ENCODE data around the gene HPN. TPM values are rescaled to one million over a fixed set of nuclear protein-coding genes. Genes with fewer than 3 reads are reported as not detected.

HPN gene
- total and polyA plus RNA-seq, 2 of the 13 experiments (the other 11 are each of a cell fraction or from before 2014, with no cell fraction given) = 46.7 to 261 TPM

DNA sequence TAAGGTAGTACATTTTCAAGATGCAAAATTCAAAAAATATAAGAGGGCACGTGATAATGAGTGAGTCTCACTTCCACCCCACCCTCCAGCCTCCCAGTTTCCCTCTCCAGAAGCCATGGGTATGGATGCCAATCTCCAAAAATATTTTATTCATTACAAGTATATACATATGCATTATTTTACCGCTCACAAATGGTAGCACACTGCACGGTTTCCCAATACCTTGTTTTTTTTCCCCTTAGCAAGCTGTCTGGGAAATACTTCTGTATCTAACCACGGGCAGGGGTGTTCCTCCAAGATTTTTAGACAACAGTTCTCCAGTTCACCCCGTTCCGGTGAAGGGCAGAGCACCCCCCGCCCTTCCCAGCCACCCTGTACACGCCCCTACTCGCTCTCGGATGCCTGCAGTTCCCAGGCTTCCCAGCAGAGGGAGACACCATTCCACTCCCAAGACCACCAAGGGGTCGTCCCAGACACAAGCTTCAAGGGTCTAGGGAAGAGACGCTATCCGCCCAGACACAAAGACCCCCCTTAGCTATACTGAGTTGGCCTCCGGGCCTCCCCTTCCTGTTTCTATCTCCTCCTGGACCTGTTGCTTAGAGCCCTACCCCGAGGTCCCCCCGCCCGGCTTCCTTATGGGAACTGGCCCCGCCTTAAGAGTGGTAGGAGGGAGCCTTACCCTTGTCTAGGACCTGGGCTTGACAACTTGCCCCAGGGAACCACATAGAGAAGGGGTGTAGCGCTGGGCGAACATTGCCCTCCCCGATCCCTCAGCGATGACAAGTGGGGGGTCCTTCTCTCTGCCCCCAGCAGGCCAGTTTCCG is 73.0 kb downstream of the HPN start (continued):
- TF ChIP-seq, protein P1, sequence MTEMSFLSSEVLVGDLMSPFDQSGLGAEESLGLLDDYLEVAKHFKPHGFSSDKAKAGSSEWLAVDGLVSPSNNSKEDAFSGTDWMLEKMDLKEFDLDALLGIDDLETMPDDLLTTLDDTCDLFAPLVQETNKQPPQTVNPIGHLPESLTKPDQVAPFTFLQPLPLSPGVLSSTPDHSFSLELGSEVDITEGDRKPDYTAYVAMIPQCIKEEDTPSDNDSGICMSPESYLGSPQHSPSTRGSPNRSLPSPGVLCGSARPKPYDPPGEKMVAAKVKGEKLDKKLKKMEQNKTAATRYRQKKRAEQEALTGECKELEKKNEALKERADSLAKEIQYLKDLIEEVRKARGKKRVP (CRISPR knock-in tag; IDR thresholded peaks at IDR 0.05) = no peak
- TF ChIP-seq ELF3 (CRISPR knock-in tag; IDR thresholded peaks at IDR 0.05) (0 out of 2 replicates have a peak, but pooled peaks have one; percentile 33), RXRA (CRISPR knock-in tag; IDR thresholded peaks at IDR 0.05) (no peak), SMAD3 (CRISPR knock-in tag; IDR thresholded peaks at IDR 0.05) (no peak), PITX1 (CRISPR knock-in tag; IDR thresholded peaks at IDR 0.05) (0 out of 2 replicates have a peak, but pooled peaks have one; percentile 23), MAZ (IDR thresholded peaks at IDR 0.05; ENCODE audit: borderline replicate concordance, low read depth, low read length) (0 out of 2 replicates have a peak, but pooled peaks have one; percentile 22), MAZ (CRISPR knock-in tag; IDR thresholded peaks at IDR 0.05; ENCODE audit: low read depth) (no peak), TBP (CRISPR knock-in tag; IDR thresholded peaks at IDR 0.05) (no peak), ZC3H13 (CRISPR knock-in tag; IDR thresholded peaks at IDR 0.05) (no peak), CC2D1A (CRISPR knock-in tag; IDR thresholded peaks at IDR 0.05) (no peak), FOXO1 (CRISPR knock-in tag; IDR thresholded peaks at IDR 0.05) (peak; percentile 46; the same call in 1 of the 2 replicates), ZNF431 (CRISPR knock-in tag; IDR thresholded peaks at IDR 0.05; ENCODE audit: borderline replicate concordance, low read depth) (no peak)
- TF ChIP-seq, protein P2, sequence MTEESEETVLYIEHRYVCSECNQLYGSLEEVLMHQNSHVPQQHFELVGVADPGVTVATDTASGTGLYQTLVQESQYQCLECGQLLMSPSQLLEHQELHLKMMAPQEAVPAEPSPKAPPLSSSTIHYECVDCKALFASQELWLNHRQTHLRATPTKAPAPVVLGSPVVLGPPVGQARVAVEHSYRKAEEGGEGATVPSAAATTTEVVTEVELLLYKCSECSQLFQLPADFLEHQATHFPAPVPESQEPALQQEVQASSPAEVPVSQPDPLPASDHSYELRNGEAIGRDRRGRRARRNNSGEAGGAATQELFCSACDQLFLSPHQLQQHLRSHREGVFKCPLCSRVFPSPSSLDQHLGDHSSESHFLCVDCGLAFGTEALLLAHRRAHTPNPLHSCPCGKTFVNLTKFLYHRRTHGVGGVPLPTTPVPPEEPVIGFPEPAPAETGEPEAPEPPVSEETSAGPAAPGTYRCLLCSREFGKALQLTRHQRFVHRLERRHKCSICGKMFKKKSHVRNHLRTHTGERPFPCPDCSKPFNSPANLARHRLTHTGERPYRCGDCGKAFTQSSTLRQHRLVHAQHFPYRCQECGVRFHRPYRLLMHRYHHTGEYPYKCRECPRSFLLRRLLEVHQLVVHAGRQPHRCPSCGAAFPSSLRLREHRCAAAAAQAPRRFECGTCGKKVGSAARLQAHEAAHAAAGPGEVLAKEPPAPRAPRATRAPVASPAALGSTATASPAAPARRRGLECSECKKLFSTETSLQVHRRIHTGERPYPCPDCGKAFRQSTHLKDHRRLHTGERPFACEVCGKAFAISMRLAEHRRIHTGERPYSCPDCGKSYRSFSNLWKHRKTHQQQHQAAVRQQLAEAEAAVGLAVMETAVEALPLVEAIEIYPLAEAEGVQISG (CRISPR knock-in tag; IDR thresholded peaks at IDR 0.05) = 0 out of 2 replicates have a peak, but pooled peaks have one; percentile 31
- TF ChIP-seq, protein P3, sequence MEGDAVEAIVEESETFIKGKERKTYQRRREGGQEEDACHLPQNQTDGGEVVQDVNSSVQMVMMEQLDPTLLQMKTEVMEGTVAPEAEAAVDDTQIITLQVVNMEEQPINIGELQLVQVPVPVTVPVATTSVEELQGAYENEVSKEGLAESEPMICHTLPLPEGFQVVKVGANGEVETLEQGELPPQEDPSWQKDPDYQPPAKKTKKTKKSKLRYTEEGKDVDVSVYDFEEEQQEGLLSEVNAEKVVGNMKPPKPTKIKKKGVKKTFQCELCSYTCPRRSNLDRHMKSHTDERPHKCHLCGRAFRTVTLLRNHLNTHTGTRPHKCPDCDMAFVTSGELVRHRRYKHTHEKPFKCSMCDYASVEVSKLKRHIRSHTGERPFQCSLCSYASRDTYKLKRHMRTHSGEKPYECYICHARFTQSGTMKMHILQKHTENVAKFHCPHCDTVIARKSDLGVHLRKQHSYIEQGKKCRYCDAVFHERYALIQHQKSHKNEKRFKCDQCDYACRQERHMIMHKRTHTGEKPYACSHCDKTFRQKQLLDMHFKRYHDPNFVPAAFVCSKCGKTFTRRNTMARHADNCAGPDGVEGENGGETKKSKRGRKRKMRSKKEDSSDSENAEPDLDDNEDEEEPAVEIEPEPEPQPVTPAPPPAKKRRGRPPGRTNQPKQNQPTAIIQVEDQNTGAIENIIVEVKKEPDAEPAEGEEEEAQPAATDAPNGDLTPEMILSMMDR (CRISPR knock-in tag; IDR thresholded peaks at IDR 0.05) = peak; percentile 95
- TF ChIP-seq, protein P4, sequence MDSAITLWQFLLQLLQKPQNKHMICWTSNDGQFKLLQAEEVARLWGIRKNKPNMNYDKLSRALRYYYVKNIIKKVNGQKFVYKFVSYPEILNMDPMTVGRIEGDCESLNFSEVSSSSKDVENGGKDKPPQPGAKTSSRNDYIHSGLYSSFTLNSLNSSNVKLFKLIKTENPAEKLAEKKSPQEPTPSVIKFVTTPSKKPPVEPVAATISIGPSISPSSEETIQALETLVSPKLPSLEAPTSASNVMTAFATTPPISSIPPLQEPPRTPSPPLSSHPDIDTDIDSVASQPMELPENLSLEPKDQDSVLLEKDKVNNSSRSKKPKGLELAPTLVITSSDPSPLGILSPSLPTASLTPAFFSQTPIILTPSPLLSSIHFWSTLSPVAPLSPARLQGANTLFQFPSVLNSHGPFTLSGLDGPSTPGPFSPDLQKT (CRISPR knock-in tag; IDR thresholded peaks at IDR 0.05; ENCODE audit: borderline replicate concordance) = no peak
- TF ChIP-seq, protein P5, sequence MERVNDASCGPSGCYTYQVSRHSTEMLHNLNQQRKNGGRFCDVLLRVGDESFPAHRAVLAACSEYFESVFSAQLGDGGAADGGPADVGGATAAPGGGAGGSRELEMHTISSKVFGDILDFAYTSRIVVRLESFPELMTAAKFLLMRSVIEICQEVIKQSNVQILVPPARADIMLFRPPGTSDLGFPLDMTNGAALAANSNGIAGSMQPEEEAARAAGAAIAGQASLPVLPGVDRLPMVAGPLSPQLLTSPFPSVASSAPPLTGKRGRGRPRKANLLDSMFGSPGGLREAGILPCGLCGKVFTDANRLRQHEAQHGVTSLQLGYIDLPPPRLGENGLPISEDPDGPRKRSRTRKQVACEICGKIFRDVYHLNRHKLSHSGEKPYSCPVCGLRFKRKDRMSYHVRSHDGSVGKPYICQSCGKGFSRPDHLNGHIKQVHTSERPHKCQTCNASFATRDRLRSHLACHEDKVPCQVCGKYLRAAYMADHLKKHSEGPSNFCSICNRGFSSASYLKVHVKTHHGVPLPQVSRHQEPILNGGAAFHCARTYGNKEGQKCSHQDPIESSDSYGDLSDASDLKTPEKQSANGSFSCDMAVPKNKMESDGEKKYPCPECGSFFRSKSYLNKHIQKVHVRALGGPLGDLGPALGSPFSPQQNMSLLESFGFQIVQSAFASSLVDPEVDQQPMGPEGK (CRISPR knock-in tag; IDR thresholded peaks at IDR 0.05) = peak; percentile 50; the same call in 1 of the 2 replicates
- TF ChIP-seq, protein P6, sequence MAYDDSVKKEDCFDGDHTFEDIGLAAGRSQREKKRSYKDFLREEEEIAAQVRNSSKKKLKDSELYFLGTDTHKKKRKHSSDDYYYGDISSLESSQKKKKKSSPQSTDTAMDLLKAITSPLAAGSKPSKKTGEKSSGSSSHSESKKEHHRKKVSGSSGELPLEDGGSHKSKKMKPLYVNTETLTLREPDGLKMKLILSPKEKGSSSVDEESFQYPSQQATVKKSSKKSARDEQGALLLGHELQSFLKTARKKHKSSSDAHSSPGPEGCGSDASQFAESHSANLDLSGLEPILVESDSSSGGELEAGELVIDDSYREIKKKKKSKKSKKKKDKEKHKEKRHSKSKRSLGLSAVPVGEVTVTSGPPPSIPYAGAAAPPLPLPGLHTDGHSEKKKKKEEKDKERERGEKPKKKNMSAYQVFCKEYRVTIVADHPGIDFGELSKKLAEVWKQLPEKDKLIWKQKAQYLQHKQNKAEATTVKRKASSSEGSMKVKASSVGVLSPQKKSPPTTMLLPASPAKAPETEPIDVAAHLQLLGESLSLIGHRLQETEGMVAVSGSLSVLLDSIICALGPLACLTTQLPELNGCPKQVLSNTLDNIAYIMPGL (CRISPR knock-in tag; IDR thresholded peaks at IDR 0.05; ENCODE audit: borderline replicate concordance in 1 of 2, low read depth in 1 of 2) = 0 out of 4 replicates have a peak, but pooled peaks of 1 of the 2 experiments have one; percentile 44
